HG03575 (cell line): ENCODE measurements around the gene PIGV.
"Not testable (repeated sequence)": the region's sequence is repeated elsewhere in the genome, so short reads cannot be mapped to it uniquely, and the experiment has no call there.

Source experiments
- ATAC-seq: cut with Tn5 transposase; IDR thresholded peaks from one replicate; pipeline ENCODE4 v1.9.1; 2021; ENCODE audit not compliant: unreplicated experiment, insufficient number of reproducible peaks, low FRiP score; ENCODE audit errors: extremely low read depth

PIGV gene

GRCh38 chr1:26789612-26789865, 1.8 kb downstream of the PIGV start:
- ATAC-seq, result no peak

GRCh38 chr1:26789931-26790330, 2.2 kb downstream of the PIGV start:
- ATAC-seq, result no peak

- ATAC-seq, result no peak
These were observed 2.8 kb downstream of the PIGV start for GRCh38 chr1:26790551-26790953.

- ATAC-seq, result no peak
These were observed 3.4 kb downstream of the PIGV start for GRCh38 chr1:26791148-26791547.

GRCh38 chr1:26791626-26792025, 3.9 kb downstream of the PIGV start:
- no peak for ATAC-seq

- ATAC-seq, result no peak
These were observed 5.2 kb downstream of the PIGV start for GRCh38 chr1:26792924-26793323.

- no peak for ATAC-seq
These were observed 6.6 kb downstream of the PIGV start for GRCh38 chr1:26794391-26794790.

- ATAC-seq, result no peak
These were observed 9.9 kb downstream of the PIGV start for GRCh38 chr1:26797627-26798026.

GRCh38 chr1:26799479-26800142, 11.9 kb downstream of the PIGV start:
- ATAC-seq, result no peak

GRCh38 chr1:26803932-26804331, 16.2 kb downstream of the PIGV start:
- not testable (repeated sequence) for ATAC-seq

GRCh38 chr1:26810105-26810504, 22.4 kb downstream of the PIGV start:
- ATAC-seq, result not testable (repeated sequence)

- ATAC-seq, result no peak
These were observed 23.3 kb downstream of the PIGV start for GRCh38 chr1:26811057-26811456.

GRCh38 chr1:26811708-26812107, 24.0 kb downstream of the PIGV start:
- ATAC-seq, result no peak

- no peak for ATAC-seq
These were observed 26.6 kb downstream of the PIGV start for GRCh38 chr1:26814377-26814776.

- no peak for ATAC-seq
These were observed 27.1 kb downstream of the PIGV start for GRCh38 chr1:26814893-26815292.

GRCh38 chr1:26820784-26821269, 33.1 kb downstream of the PIGV start:
- ATAC-seq, result no peak

- ATAC-seq, result no peak
These were observed 35.1 kb downstream of the PIGV start for GRCh38 chr1:26822737-26823395.

- no peak for ATAC-seq
These were observed 37.0 kb downstream of the PIGV start for GRCh38 chr1:26824731-26825130.

GRCh38 chr1:26826261-26827105, 38.7 kb downstream of the PIGV start, which contains the start of gene ZDHHC18:
TSS of gene ZDHHC18 (plus strand) at chr1:26826688. CDS start at chr1:26826805, 117 bp downstream.
- no peak for ATAC-seq

GRCh38 chr1:26827106-26827604, 39.4 kb downstream of the PIGV start:
- no peak for ATAC-seq
